PFSK-1 (cell line): ENCODE results near the gene BNC2.

ENCODE experiments used
- FOXP2 ChIP-seq: optimal IDR thresholded peaks from 2 replicates; pipeline ENCODE3; 2011; ENCODE audit warnings: borderline replicate concordance, control low read depth, inconsistent platforms; ENCODE audit not compliant: insufficient read depth; ENCODE audit errors: extremely low read length, extremely low read depth
- POLR2AphosphoS5 ChIP-seq: IDR thresholded peaks from 2 replicates; pipeline ENCODE4 v1.6.1; 2012; ENCODE audit warnings: low read depth, mild to moderate bottlenecking, control low read depth, low read length, moderate library complexity
- REST ChIP-seq, 2 experiments: IDR thresholded peaks; 2 replicates each; pipeline versions ENCODE4 v1.6.1 to v1.8.0; 2011 to 2012; ENCODE audit warnings: low read depth in 2 of 2, low read length in 2 of 2, control low read depth in 1 of 2, inconsistent platforms in 1 of 2, mild to moderate bottlenecking in 1 of 2, moderate library complexity in 1 of 2; ENCODE audit not compliant: insufficient read depth in 1 of 2
- SIN3A ChIP-seq: IDR thresholded peaks from 2 replicates; pipeline ENCODE4 v1.6.1; 2012; ENCODE audit warnings: mild to moderate bottlenecking, low read length, moderate library complexity, borderline replicate concordance; ENCODE audit not compliant: insufficient read depth
- TAF1 ChIP-seq: IDR thresholded peaks from 2 replicates; pipeline ENCODE4 v1.6.1; 2012; ENCODE audit warnings: low read length, control low read depth, borderline replicate concordance; ENCODE audit not compliant: insufficient read depth

Gene BNC2

GRCh38 chr9:16873126-16873802 is 2.8 kb upstream of the BNC2 start:
- TF ChIP-seq SIN3A = no peak
- no peak for TF ChIP-seq REST (IDR thresholded peaks at IDR 0.05; ENCODE audit: insufficient read depth in 1 of 2, low read depth in 2 of 2, low read length in 2 of 2)
- no peak for TF ChIP-seq FOXP2
- no peak for TF ChIP-seq TAF1
- TF ChIP-seq POLR2AphosphoS5 = no peak

- no peak for TF ChIP-seq FOXP2
- TF ChIP-seq REST (IDR thresholded peaks at IDR 0.05; ENCODE audit: insufficient read depth in 1 of 2, low read depth in 2 of 2, low read length in 2 of 2) = no peak
These were observed 1.1 kb upstream of the BNC2 start for GRCh38 chr9:16871336-16872151.

GRCh38 chr9:16869882-16870595 is 431 bp downstream of the BNC2 start:
- TF ChIP-seq SIN3A (no peak), TAF1 (no peak)

- TF ChIP-seq REST (IDR thresholded peaks at IDR 0.05; ENCODE audit: insufficient read depth in 1 of 2, low read depth in 2 of 2, low read length in 2 of 2) (no peak), POLR2AphosphoS5 (no peak), FOXP2 (no peak), SIN3A (0 out of 2 replicates have a peak, but pooled peaks have one; percentile 15), TAF1 (no peak)
These were observed 1.2 kb downstream of the BNC2 start for GRCh38 chr9:16869131-16869881.

- TF ChIP-seq FOXP2 (no peak), POLR2AphosphoS5 (no peak), SIN3A (no peak), TAF1 (no peak), REST (IDR thresholded peaks at IDR 0.05; ENCODE audit: insufficient read depth in 1 of 2, low read depth in 2 of 2, low read length in 2 of 2) (no peak)
These were observed 1.8 kb downstream of the BNC2 start for GRCh38 chr9:16868701-16869100.
